Kidney tubule cell (primary cell): ENCODE results near the gene EIF1AX.
A peak's percentile ranks its signal among the peaks of the same experiment; 100 is the strongest.
"Not testable (repeated sequence)": the region's sequence is repeated elsewhere in the genome, so short reads cannot be mapped to it uniquely, and the experiment has no call there.

Experiments used
- DNase-seq: peaks from one replicate; pipeline ENCODE4 v3.0.0-alpha.2; 2018; ENCODE audit warnings: low spot score

The EIF1AX gene

DNA sequence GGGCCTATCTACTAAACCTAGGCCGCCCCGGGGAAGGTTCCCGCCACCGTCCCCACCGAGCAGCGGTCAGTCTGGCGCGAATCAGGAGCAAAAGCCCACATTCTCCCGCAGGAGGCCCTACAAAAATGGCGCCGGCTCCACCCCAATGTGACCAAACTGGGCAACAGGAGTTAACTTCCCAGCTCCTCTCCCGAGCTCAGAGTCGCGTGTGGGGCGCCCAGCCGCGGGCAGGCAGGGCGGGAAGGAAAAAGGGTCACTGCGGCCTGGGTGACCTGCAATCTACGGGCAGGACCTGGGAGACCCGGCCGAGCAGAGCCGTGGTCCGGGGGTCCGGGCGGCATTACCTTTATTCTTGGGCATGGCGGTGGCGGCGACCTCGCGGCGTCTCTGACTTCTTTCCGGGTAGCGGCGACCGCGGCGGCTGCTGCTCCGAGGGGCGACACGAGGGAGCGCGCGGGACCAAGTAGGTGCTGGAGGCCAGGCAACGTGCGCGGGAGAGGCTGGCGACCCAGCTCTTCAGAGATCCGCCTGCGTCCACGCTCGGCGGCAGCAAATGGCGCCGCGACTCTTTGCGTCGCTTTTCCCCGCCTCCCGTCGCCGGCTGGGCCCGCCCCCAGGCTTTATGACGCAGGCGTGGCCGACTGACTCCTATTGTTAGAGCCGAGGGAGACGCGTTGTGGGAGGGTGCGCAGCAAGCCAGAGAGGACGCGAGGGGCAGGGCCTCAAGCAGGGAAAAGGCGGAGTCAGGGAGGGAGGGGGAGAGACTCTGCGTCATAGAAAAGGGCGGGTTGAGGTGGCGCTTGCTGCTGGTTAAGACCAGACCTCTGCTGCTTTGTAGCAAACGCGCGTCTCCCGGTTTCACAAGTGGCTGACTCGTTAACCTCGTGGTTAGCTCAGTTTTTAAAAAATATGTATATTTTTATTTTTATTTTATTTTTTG lies at the start of gene EIF1AX:
TSS of gene EIF1AX (minus strand) at position 558 of the 940 bp plus-strand sequence. CDS start at position 360, 198 bp downstream.
- DNase-seq: peak; percentile 99

DNA sequence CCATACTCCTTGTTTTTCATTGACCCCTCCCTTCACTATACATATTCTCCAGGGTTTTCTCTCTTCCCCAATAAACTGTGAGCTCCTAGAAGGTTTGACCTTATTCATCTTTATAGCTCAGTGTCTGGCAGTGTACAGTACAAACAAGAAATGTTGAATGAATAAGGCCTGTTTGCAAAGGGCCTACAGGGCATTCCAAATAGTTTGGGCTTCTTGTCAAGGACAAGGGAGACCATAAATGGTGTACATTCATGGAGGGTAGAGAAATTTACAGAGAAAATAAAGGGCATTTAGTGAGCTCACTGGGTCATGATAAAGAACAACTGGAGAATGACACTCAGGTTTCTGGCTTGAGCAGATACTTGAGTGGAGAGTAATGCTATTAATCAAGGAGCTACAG lies 47.5 kb upstream of the EIF1AX start:
- DNase-seq: no peak

DNA sequence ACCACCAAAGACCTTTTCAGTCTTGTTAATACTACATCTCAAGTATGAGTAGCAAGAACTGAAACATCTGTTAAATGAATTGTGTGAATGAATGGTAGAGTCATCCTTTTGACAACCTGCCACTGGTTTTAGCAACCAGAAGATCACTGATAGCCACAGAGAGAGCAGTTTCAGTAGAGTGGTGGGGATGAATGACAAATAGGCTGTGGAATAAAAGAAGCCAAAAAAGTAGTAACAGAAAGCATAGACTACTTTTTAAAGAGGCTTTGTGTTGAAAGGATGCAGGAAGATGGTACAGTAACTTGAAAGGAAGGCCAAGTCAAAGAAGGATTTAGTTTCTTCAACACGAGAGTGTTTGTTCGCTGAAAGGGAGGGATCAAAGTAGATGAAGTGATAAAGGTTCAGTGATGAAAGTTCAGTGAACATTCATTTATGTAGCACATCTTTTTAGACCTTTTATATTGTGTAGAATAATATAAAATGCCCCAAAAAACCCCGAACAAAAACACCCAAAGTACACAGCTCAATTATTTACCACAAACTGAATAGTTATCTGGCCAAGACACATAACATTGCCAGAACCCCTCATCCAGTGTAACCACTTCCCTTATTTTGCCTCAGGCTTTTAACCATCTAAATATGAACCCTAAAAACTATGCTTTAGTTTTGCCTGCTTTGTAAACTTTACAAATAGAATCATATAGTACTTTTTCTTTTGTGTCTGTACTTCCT lies 40.1 kb upstream of the EIF1AX start:
- no peak for DNase-seq

- DNase-seq: no peak
Observed at GRCh38 chrX:20177093-20177492, 35.5 kb upstream of the EIF1AX start.

DNA sequence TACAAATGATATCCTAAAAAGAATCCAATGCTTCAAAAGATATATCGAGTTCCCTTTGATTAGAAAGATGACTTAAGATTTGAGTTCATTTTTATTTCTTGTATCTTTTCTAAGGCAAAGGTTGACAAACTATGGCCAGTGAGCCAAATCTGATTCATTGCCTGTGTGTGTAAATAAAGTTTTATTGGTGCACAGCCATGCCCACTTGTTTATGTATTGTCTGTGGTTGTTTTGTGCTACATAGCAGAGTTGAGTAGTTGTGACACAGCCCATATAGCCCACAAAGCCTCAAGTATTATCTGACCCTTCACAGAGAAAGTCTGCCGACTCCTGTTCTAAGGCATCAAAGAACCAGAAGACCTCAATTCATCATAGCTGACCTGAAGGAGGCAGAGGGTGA lies 32.2 kb upstream of the EIF1AX start:
- no peak for DNase-seq

DNA sequence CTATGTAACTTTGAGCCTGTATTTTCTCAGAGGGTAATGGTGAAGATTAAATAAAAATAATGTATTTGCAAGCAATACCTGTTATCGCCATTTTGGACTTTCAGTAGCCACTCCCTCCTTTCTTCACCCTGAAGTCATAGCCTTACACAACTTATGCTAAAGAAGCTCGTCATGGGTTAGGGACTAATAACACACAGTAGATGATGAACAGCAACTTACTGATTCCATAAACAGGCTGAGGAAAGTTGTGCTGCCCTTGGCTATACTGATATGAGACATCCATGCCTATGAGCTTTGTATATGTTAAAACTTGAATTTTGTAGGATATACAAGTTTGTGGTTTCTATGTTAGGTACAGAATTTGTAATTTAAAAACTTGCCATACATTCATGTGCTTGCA lies 31.7 kb upstream of the EIF1AX start:
- no peak for DNase-seq

DNA sequence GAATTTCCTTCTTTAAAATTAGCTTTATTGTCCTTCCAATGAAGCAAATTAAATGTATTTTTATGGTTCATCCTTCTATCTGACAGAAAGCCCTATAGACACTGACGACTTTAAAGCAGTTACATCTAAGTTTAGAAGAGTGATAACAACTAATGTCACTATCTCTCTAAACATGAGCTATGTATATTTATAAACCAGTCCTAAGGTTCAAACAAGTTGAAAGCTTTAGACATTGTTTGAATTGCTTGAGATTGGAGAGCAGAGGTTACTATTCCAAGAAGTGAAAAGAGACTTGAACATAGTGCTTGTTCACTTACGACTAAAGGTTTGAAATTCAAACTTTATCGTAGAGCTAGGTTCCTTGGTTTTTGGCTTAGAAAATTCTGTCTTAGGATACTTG lies 30.2 kb upstream of the EIF1AX start:
- no peak for DNase-seq

- not testable (repeated sequence) for DNase-seq
Observed at GRCh38 chrX:20162516-20162915, 20.9 kb upstream of the EIF1AX start.

DNA sequence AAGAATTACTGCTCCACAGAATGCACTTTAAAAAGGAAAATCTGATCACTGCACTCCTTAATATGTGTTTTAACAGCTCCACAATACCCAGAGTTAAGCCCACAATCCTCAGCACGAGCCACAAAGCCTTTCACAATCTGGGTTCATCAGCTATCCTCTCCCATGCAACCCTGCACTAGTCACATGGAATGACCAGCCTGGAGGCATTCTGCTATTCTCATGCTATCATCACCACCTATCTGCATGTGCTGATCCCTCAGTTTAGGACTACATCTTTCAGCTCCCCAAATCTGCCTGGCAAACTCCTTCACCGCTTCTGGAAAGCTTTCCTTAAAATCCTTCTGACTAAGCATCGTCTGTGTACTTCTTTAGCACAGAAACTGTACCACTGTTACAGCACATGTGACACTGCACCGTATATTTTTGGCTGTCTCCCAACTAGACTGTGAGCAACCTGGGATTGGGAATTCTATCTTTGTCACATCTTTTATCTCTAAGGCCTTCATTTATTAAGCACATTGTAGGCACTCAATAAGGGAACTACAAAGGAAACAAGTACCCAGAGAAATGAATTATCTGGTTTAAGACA lies 18.3 kb upstream of the EIF1AX start:
- DNase-seq: no peak

- no peak for DNase-seq
Observed at GRCh38 chrX:20151689-20152088, 10.1 kb upstream of the EIF1AX start.

DNA sequence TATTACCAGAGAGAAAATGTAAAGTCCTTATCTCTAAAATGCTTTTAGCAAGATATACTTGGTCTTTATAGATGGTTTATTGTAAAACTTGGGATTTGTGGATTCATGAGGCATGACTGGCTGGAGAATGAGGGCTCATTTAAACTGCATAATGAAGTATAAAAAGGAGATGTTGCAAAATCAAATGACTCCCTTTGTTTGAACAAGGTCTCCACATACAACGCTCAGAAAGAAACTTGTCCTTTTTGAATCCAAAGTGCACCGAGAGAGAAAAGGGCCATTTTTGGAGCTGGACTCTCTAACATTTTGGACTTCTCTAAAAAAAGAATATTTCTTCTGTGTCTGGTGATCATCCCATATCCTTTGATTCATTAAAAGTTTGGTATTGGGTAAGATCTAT lies 7.7 kb upstream of the EIF1AX start:
- DNase-seq: no peak

GRCh38 chrX:20147561-20147960 lies 5.9 kb upstream of the EIF1AX start:
- DNase-seq: no peak

GRCh38 chrX:20144491-20144890 lies 2.9 kb upstream of the EIF1AX start:
- DNase-seq: peak; percentile 80

GRCh38 chrX:20143561-20143960 lies 1.9 kb upstream of the EIF1AX start:
- DNase-seq: no peak

GRCh38 chrX:20143111-20143510 lies 1.5 kb upstream of the EIF1AX start:
- no peak for DNase-seq

DNA sequence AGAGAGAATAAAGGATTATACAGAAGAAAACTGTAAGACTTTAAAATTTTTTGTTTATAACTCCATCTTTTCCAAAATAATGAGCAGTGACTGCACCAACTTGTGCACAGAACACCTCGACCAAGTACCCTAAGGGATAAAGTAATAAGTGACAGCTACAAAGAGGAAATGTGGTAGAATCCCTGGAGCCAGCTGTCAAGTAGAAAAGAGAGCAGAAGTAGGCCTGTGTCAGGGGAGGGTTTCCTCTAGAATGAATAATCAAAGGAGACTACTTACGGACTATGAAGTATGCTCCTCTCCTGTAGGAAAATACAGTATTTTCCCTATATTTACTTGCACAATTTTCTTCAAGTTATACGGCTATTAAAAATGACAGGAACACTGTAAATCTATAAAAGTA lies 1.2 kb downstream of the EIF1AX start:
- no peak for DNase-seq

DNA sequence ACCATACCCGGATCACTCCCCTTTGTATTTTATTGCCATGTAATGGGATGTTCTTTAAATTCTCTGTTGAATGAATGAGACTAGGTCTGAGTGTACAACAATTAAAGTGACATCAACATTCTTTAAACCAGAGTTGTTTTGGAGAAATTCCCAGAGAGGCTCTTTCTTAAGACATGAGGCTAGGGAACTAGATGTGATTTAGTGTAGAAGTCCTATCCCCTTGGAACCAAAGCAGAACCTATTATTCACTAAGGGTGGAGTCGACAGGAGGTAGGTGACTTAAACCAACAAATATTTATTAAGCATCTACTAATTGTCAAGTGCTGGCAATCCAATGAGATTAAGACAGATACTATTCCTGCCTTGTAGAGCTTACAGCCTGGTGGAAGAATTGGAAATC lies 1.7 kb downstream of the EIF1AX start:
- DNase-seq: peak; percentile 21

GRCh38 chrX:20135944-20136343 lies 5.7 kb downstream of the EIF1AX start:
- DNase-seq: no peak

- DNase-seq: no peak
Observed at GRCh38 chrX:20132666-20133065, 9.0 kb downstream of the EIF1AX start.

DNA sequence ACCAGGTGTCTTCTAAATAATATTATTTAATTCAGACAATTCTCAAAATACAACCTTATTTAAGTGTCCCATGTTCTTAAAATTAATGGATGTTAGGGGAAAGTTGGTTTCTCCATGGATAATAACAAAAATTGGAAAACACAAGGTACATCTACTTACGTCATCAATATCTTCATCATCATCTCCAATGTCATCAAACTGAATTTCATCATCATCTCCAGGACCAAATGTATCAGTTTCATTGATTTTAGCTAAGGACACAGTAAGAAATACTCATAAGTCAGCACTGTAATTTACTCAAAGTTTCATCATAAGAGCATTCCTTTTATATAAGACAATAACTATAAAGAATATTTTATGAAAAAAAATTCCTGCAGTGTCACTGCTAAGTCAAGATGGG lies 11.3 kb downstream of the EIF1AX start:
- DNase-seq: no peak

GRCh38 chrX:20129547-20129946 lies 12.1 kb downstream of the EIF1AX start:
- DNase-seq: no peak

- DNase-seq: no peak
Observed at GRCh38 chrX:20128670-20129069, 13.0 kb downstream of the EIF1AX start.

- not testable (repeated sequence) for DNase-seq
Observed at GRCh38 chrX:20127440-20127839, 14.2 kb downstream of the EIF1AX start.
